ENCODE measurements around the gene CILP. TPM values are rescaled to one million over a fixed set of nuclear protein-coding genes. Genes with fewer than 3 reads are reported as not detected.
"Not testable (repeated sequence)": the region's sequence is repeated elsewhere in the genome, so short reads cannot be mapped to it uniquely, and the experiment has no call there.

CILP gene
- total RNA-seq, 1 experiment from 2014 or later = not detected

DNA sequence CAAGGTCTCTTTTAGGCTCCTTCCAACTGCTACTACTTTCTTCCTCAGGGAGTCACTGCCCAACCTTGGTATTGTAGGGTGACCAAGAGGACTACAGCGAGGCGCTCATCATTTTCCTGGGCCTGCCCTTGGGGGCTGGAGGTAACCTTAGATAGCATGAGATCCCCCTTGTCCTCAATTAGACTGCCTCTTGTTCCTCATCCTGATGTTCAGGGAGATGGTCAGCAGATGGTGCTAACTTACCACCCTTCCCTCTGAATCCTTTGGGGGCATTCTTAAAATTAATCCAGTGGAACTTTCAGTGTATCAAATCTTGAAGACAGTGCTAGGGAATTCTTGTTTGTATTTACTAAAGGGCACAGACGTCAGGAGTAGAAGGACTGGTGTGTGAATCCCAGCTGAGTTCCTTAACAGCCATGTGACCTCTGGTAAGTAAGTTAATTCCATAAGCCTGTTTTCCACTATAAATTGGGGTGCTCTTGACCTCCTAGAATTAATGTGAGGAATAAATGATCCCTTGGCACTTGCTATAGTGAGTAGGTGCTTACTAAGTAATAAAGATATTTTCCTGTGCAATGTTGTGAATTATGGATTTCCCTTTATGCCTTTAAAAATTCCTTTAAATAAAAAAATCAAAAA, 22.1 kb downstream of the CILP start (continued):
- TF ChIP-seq, protein P1, sequence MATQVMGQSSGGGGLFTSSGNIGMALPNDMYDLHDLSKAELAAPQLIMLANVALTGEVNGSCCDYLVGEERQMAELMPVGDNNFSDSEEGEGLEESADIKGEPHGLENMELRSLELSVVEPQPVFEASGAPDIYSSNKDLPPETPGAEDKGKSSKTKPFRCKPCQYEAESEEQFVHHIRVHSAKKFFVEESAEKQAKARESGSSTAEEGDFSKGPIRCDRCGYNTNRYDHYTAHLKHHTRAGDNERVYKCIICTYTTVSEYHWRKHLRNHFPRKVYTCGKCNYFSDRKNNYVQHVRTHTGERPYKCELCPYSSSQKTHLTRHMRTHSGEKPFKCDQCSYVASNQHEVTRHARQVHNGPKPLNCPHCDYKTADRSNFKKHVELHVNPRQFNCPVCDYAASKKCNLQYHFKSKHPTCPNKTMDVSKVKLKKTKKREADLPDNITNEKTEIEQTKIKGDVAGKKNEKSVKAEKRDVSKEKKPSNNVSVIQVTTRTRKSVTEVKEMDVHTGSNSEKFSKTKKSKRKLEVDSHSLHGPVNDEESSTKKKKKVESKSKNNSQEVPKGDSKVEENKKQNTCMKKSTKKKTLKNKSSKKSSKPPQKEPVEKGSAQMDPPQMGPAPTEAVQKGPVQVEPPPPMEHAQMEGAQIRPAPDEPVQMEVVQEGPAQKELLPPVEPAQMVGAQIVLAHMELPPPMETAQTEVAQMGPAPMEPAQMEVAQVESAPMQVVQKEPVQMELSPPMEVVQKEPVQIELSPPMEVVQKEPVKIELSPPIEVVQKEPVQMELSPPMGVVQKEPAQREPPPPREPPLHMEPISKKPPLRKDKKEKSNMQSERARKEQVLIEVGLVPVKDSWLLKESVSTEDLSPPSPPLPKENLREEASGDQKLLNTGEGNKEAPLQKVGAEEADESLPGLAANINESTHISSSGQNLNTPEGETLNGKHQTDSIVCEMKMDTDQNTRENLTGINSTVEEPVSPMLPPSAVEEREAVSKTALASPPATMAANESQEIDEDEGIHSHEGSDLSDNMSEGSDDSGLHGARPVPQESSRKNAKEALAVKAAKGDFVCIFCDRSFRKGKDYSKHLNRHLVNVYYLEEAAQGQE (IDR thresholded peaks at IDR 0.05; ENCODE audit: low read depth) = no peak
- TF ChIP-seq RAD21 (IDR thresholded peaks at IDR 0.05; ENCODE audit: low read depth) = peak; percentile 95
- TF ChIP-seq, protein P2, sequence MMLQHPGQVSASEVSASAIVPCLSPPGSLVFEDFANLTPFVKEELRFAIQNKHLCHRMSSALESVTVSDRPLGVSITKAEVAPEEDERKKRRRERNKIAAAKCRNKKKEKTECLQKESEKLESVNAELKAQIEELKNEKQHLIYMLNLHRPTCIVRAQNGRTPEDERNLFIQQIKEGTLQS (IDR thresholded peaks at IDR 0.05) = no peak

DNA sequence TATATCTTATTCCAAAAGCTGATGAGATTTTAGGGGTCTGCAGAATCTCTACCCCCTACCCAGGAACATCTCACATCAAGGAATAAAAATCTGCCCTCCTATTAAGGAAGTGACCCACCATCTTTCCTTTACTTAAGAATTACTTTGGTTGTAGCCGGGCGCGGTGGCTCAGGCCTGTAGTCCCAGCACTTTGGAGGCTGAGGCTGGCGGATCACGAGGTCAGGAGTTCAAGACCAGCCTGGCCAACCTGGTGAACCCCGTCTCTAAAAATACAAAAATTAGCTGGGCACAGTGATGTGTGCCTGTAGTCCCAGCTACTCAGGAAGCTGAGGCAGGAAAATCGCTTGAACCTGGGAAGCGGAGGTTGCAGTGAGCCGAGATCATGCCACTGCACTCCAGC, 22.8 kb downstream of the CILP start:
- H3K9me3 ChIP-seq (ENCODE audit: control insufficient read depth in 1 of 2, insufficient read depth in 1 of 2, low read depth in 1 of 2, low read length in 2 of 2); H3K27me3 ChIP-seq (ENCODE audit: insufficient read depth, low read length); H3K4me3 ChIP-seq (replicated peaks in 1 of 2; ENCODE audit: low read depth in 1 of 2, low read length in 2 of 2); H3K36me3 ChIP-seq (ENCODE audit: control insufficient read depth in 1 of 2, insufficient read depth in 2 of 2, low read length in 2 of 2); H2AFZ ChIP-seq (ENCODE audit: low read depth, low read length, poor library complexity, severe bottlenecking); H3K27ac ChIP-seq (ENCODE audit: low read depth, low read length); H3K9ac ChIP-seq (ENCODE audit: low read length); H4K20me1 ChIP-seq (ENCODE audit: insufficient read depth); DNase-seq (ENCODE audit: low read depth, low spot score); H3K9me2 ChIP-seq (ENCODE audit: insufficient read depth); BruUV-seq (replicated peaks); H3K4me2 ChIP-seq (ENCODE audit: low read length); ATAC-seq; RAD21 ChIA-PET (ENCODE audit: low non-redundant PET in 1 of 2, low total read pairs in 2 of 2, uncharacterized antibody in 2 of 2, unreplicated experiment in 2 of 2): not testable (repeated sequence)
- intact Hi-C loops (cut with micrococcal nuclease) = loop anchor here (2.0 to 5.0 kb wide), 3 partner anchors 116 to 214 kb away; partner anchors contain the start of gene RNU5B-1
- Histone ChIP-seq H3K4me1 (ENCODE audit: control insufficient read depth in 1 of 2, insufficient read depth in 2 of 2, low read length in 2 of 2) (peaks cover 16 to 27% of the 10 kb centered on the region in 2 experiments), H3K79me2 (ENCODE audit: insufficient read depth, low read length) (peaks cover 15% of the 10 kb centered on the region)
- POLR2A ChIA-PET = interaction anchor here (5.2 kb wide), 1 partner anchor 117 kb away, joined by 72 read pairs; the partner anchor contains the start of gene RNU5B-1
- CTCF ChIA-PET = interaction anchor here (2.1 kb wide), 1 partner anchor 109 kb away, joined by 11 read pairs; no protein-coding TSS in a partner anchor
